DMS 273 treated with DMSO at 0.1 percent for 48 hours (cell line): ENCODE measurements around the gene CPEB4.

Experiments
- DNase-seq: peaks from one replicate; lab custom pipeline; 2025; lab: John Stamatoyannopoulos, UW

CPEB4 gene

DNA sequence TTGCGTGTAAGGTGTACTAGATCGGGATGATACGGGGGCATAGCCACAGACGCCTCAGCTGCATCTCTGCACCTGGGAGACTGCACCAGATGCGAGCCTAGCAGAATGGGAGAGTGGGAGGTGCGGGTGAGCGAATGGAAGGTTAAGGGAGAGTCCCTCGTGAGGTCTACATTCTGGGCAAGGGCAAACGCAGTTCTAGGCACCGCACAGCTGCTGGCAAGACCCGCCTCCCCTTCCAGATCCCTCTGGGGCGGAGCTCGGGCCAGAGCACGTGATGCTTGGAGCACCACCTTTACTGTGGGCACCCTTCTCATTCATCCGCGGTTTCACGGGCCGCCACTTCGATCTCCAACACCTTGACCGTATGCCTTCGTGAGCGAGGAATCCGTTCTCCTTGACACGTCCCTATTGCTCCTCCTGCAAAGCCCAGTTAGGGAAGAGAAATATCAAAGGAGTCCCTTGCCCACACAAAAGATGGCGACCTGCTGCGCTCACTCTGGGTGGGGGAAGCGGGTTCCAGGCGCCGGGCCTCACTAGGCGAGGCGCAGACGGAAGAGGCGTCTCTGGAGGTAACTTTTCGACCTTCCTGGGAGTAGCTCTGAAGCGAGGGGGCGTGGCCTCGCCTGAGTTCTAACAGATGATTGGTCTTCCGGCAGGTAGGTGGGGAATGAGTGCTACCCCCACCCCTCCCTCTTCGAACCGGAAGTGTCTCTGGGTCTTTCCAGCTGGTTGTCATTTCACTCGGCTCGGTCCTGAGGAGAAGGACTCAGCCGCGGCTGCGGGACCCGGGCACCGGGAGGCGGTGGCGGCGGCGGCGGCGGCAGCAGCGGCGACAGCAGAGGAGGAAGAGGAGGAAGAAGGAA, at the start of gene CPEB4:
CPEB4 (plus strand) TSS at position 740 of the 863 bp plus-strand sequence. CDS start 1,385 bp downstream, outside the sequence.
- peak; percentile 97 for DNase-seq

DNA sequence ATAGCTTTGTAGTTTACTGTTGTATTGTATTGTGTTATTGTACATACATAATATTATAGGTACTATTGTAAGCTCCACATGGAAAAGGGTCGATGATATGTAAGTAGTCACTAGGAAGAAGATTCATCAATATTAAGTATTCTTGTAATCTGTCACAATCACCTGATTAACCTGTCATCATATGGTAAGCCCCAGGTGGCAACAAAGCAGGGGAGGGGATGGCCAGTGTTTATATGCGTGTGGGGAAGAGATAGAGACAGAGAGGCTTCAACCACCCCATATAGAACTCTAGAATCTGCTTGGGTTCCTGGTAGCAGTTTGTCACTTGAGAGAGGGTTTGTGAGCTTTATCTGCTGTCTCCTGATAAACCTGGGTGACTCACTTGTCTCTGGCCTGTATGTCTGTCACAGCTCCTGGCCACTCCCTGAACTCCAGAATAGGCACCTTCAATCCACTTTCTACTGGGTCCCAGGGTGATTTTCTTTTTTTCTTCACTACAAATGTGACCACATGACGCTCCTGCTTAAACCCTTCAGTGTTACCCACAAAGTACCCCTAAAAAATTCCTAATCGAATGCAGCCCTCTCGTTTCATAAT, 48.9 kb upstream of the CPEB4 start:
- no peak for DNase-seq

DNA sequence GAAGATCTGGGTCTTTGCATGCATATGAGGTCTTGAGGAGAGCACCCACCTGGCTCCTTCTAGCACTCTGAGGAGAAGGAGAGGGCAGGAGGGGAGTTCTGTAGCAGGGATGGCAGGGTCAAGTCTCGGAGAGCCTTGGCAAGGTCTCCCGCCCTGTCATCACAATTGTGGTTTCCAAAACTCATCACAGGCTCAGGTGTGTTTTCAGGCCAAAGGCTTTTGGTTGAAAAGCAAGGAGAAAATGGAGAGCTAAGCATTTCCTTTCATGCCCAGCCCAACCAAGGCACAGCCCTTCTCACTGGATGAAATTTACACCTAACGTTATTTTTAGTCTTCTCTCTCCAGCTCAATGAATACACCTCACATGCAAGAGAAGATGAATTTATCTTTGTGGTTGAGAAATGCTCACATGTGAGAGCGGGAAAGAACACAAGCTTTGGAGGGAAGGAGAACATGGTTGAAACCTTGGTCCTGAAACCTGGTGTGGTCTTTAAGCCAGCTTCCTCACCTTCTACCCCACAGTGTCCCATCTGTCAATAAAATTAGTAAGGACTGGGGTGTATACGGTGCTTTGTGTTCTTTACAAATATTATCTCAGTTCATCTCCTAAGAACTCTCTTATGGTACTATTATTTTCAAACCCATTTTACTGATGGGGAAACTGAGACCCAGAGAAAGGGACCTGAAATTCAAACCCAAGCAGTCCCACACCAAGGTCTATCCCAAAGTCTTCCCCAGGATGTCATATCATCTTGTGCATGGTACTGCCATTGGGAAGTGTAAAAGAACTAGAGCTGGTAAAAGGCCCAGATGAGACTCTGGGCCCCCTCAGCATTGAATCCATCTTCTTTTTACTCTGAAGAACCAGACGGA, 47.8 kb upstream of the CPEB4 start:
- no peak for DNase-seq

- no peak for DNase-seq
Observed at GRCh38 chr5:173841710-173842109, 46.4 kb upstream of the CPEB4 start.

DNA sequence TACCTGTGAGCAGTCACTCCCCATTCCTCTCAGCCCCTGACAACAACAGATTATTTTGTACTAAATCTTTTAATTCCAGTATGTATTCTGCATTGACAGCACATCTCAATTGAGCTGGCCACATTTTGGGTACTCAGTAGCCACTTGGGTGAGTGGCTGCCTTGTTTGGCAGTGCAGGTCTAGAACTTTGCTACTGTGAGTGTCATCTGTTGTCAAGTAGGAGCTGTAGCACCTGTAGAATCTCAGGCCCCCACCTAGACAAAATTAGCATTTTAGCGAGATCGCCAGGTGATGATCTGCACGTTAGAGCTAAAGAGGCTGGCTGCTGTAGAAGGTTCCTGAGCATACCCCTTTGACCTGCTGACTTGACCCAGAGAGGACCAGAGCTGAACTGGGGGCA, 44.4 kb upstream of the CPEB4 start:
- no peak for DNase-seq

- no peak for DNase-seq
Observed at GRCh38 chr5:173845321-173845720, 42.8 kb upstream of the CPEB4 start.

GRCh38 chr5:173846929-173847501, 41.1 kb upstream of the CPEB4 start:
- DNase-seq = no peak

- no peak for DNase-seq
Observed at GRCh38 chr5:173848986-173849596, 39.1 kb upstream of the CPEB4 start.

DNA sequence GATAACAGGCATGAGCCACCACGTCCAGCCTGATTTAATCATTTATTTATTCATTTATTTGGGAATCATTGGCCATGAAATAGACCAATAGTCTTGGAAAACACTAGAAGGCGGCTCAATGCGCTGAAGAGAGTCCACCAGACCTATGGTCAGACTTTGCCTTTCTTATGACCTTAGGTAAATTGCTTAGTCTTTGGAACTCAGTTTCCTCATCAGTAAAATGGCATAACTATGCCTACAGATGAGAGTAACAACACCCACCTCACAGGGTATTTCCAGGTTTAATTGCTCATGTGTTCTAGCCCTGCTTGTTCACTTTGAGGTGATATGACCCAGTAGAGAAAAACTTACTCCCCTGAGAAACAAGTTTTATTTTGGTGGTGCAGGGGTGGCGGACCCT, 38.2 kb upstream of the CPEB4 start:
- no peak for DNase-seq

DNA sequence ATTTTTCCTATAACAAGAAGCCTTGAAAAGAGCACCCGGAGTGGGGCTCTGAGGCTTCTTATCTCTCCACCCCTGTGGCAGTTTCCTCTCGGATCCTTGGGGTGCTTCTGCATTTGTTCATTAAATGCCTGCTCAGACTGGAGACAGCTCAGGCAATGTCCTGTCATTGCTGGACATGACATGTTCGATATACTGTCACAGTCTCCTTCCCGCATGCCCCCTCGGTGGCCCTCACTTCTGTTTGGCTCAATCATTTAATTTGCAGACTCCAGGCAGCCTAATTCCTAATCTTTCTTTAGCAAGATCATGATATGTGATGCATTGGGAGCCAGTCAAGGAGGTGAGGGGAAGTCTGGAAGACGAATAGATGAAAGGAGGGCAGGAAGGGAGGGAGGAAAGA, 37.5 kb upstream of the CPEB4 start:
- no peak for DNase-seq

GRCh38 chr5:173851595-173852243, 36.4 kb upstream of the CPEB4 start:
- no peak for DNase-seq

GRCh38 chr5:173852790-173853359, 35.3 kb upstream of the CPEB4 start:
- DNase-seq = no peak

DNA sequence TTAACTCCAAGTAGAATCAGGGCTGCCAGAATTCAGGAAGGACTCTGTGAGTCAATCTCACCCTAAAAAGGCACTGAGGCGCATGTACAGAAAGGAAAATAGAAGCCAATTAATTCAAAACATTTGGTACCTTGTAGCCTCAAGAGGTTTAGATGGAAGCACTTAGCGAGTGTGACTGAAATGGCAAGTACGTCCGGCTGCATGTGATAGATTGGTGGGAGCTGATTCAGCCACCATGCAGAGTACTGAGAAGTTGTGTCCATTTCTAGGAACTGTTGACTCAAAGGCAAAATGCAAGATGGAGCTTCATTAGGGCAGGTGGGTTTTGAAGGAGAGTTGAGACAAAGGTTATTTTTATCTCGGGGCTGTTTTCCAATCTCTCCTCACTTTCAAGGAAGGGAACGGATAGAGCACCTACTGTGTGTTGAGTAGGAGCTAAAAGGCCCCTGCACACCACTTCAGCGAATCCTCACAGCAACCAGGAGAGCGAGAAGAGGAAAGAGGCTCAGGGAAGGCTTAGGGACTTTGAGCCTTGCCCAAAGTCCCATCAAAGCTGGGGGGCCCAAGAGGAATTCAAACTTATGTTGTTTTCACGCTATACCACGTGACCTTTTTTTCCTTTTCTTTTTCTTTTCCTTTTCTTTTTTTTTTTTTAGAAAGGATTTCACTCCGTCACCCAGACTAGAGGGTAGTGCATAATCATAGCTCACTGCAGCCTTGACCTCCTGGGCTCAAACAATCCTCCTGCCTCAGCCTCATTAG, 34.6 kb upstream of the CPEB4 start:
- no peak for DNase-seq

- DNase-seq = no peak
Observed at GRCh38 chr5:173855162-173855994, 32.8 kb upstream of the CPEB4 start.

- DNase-seq = no peak
Observed at GRCh38 chr5:173855995-173856656, 32.0 kb upstream of the CPEB4 start.

GRCh38 chr5:173857234-173857633, 30.9 kb upstream of the CPEB4 start:
- DNase-seq = no peak

- DNase-seq = no peak
Observed at GRCh38 chr5:173858021-173858669, 30.0 kb upstream of the CPEB4 start.
